Activated T-helper 1 cell treated with Interleukin-2 at 50 U/mL for 16 hours (primary cell): ENCODE measurements around the gene CCL5.

Experiments used
- DNase-seq: peaks from one replicate; pipeline ENCODE4 v3.0.0-alpha.2; 2020; ENCODE audit warnings: low read depth

The CCL5 gene

DNA sequence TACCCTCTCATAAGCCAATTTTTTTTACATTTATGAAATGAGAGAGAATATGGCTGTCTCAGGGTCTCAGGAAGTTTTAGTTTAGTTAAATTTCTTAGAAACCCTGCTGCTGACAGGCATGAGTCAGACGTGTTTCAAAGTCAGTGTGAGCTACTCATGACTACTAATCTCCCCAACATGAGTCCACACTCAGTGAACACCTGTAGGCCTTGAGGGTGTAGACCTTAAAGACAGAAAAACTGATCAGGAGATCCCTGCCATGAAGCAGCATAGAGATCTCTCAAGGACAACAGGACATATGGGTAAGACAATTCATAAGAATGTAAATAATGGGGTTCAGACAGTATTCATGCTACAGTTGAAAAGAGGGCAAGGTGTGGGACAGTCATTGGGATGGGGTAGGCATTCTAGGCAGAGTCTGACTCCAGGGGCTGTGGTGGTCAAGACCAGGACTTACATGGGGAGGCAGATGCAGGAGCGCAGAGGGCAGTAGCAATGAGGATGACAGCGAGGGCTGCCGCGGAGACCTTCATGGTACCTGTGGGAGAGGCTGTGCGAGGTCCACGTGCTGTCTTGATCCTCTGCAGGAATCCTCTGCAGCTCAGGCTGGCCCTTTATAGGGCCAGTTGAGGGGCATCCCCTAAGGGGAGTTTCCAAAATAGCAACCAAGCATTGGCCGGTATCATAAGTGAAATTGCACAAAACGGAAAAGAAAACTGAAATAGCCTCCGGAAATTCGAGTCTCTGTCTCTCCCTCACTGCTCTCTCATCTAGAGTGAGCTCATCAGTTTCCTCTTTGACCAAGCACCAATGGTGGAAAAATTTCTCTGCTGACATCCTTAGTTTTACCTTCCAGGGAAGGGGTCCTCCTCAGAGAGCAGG is at the start of gene CCL5:
TSS of gene CCL5 (minus strand) at position 588 of the 882 bp plus-strand sequence.
- DNase-seq: peak; percentile 34

DNA sequence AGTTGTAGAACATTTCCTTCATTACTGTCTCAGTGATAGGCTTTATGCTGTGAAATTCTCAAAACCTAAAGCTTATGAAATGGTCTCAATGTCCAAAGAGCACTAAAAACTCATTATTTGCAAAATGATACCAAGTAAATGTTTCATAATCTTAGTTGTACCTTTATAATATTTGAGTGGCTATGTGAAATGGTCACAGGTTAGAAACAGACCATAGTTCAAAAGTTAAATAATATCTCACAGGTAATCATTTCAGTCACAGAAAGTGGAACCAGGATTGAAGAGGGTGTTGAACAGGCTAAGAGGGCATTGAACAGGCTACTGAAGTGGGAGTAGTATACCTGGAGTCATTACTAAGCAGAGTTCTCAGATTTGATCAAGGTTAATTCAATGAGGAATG is 47.6 kb upstream of the CCL5 start:
- no peak for DNase-seq

DNA sequence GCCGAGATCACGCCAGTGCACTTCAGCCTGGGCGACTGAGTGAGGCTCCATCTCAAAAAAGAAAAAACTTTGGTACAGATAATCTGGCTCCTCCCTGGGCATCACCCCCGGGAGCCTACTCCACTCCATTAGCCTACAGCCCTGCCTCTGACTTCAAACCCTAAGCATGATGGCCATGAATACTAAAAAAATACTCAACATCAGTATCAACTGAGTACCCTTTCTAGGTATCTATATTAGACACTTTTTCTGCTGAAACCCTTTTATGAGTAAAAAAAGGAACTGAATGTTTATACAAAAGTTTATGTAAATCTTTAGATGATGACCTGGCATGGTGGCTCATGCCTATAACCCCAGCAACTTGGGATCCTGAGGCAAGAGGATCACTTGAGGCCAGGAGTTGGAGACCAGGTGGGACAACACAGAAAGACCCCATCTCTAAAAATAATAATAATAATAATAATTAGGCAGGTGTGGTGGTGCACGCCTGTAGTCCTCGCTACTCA is 43.5 kb upstream of the CCL5 start:
- no peak for DNase-seq

DNA sequence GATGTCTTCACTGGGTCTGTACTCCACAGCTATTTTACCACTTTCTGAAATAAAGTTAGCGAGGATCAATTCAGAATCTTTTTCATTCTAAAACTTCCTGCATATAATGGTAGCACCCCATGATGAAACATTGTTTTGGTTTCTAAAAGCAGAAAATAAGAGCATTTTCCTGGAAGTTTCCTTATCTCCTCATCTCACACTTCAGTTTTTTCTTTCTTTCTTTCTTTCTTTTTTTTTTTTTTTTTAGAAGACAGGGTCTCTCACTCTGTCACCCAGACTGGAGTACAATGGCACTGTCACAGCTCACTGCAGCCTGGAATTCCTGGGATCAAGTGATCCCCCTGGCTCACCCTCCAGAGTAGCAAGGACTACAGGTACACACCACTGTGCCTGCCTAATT is 40.1 kb upstream of the CCL5 start:
- no peak for DNase-seq

DNA sequence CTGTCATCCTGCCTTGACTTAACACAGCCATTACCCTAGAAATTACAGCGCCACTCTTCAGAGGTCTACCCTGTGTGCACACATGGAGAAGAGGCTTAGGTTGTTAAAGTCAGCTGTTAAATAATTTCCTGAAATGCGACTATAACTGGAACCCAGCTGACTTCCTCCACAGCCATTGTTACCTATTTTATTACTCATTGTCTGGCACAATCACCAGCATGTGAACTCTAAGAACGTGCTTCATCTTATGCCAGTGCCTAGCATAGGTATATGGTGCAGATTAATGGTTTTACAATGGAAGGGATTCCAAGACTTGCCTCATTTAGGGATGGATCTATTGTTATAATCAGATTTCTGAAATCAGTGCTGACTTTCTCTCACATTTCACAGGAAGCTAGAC is 38.5 kb upstream of the CCL5 start:
- no peak for DNase-seq

DNA sequence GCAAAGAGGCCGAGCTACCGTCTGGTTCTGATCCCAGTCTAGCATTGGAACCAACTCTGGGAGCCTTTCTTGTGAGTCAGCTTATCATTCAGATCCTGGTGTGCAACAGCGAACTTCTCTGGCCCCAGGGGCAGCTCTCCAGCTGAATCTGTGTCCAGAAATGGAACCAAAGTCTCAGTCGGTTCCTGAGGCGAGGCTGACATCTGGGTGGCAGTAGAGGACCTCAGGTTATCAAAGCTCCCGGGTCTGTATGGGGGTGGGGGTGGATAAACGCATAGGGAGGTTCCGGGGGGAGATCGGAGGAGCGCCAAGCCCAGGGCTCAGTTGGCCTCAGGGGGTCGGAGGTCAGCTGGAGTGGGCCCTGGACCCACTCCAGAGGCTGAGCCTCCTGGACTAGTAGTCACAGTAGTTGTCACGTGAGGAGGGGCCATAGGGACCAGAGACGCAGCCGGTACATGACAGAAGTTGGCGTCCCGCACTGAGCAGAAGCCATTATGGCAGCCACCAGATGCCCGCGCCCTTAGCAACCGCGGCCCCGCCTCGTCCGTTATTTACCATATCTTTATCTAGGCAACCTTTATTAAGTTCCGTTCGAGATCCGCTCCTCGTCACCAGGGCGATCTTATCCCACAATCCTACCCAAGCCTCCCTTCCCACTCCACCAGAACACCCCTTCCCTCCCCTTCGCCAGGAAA is 37.5 kb upstream of the CCL5 start:
- DNase-seq: no peak

DNA sequence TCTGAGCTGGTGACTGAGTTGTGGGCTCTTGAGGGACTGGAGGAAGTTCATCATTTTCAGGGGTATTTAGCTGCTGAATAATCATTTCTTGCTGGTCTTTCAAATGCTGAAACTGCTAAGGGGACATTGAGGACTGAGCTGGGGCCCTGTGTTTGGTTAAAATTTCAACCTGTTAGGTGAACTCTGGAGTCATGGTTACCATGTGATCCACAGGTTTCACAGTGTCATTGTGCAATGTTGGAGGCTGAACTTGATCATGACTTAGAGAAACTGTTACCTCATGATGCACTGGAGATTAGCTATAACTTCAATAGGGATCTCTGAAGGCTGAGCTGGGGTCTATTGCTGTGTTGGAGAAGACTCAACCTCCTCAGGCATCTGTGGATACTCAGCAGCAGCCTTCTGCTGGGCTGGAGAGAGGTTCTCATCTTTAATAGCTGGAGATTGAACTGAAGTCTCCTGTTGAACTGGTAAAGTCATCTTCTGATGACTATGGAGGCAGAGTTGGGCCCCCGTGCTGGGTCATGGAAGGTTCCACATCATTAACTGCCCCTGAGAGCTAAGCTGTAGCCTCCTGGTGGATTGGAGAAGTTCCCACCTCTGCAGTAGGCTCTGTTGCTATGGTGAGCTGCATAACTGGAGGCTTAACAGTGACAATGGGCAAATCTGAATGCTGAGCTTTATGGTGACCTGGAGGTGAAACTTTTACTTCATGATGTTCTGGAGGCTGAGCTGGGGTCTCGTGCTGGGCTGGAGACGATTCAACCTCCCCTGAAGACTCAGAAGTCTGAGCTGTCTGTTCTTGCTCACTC is 35.2 kb upstream of the CCL5 start:
- DNase-seq: no peak

DNA sequence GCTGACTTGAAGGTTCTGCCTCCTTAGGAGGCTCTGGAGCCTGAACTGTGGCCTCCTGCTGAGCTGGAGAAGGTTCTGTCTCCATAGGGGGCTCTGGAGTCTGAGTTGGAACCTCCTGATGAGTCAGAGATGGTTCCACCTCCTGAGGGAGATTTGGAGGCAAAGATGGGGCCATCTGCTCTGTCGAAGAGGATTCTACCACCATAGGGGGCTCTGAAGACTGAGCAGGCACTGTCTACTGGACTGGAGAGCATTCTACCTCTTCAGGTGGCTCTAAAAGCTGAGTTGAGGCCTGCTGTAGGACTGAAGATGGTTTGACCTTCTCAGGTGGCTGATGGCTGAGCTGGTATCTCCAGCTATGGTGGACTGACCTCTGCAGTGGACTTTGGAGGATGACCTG is 34.2 kb upstream of the CCL5 start:
- no peak for DNase-seq

DNA sequence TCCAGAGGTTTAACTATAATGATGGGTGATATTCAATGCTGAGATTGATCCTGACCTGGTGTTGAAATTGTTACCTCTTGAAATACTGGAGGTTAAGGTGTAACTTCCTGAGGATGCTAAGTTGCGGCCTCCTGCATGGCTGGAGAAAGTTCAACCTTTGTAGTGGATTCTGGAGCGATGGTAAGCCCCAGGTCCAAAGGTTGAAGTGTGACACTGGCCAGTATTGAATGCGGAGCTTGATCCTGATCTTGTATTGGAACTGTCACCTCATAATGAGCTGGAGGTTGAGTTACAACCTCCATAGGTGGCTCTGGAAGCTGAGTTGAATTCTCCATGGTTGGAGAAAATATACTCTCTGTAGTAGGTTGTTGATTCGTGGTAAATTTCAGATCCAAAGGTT is 33.4 kb upstream of the CCL5 start:
- no peak for DNase-seq

DNA sequence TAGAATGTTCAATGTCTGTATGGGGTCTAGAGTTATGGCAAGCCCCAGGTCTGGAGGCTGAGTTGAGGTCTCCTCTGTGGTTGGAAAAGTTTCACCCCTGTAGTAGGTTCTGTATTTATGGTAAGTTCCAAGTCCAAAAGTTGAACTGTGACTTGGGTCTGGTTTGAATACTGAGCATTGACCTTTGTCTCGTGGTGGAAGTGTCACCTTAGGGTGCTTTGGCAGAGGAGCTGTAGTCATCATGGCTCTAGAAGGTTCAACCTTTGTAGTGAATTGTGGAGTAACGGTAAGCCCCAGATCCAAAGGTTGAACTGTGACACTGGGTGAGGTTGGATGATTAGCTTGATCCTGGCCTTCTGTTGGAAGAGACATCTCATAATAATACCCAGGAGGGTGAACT is 32.8 kb upstream of the CCL5 start:
- no peak for DNase-seq

DNA sequence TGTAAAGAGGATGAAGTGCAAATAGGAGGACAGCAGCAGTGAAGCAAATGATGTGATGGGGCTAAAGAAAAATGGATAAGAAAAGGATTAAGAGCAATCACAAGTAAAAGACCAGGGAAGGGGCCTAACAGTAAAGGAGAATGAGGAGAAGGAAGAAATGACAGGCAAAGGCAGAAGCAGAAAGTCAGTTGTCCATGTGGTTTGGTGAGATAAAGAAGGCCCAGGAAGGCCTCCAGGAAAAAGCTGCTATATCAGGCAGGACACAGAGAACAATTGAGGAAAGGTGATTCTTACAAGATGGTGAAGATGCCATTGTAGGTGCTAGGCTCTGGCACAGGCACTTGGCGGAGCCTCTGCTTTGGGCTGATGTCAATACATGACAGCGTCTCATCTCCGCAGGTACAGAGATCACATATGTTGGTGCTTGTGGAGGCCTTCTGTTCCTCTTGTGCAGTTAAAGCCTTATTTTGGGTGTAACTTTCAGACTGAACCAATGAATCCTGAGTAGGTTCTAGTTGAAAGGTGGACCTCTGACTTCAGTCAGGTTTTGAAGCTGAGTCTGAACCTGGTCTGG is 32.3 kb upstream of the CCL5 start:
- DNase-seq: no peak

DNA sequence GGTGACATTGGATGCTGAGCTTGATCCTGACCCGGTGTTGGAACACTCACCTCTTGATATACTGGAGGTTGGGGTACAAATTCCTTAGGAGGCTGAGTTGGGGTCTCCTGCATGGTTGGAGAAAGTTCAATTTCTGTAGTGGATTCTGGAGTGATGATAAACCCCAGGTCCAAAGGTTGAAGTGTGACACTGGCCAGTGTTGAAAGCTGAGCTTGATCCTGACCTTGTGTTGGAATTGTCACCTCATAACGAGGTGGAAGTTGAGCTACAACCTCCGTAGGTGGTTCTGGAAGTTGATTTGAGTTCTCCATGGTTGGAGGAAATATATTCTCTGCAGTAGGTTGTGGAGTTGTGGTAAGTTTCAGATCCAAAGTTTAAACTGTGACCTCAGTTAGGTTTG is 29.2 kb upstream of the CCL5 start:
- no peak for DNase-seq

DNA sequence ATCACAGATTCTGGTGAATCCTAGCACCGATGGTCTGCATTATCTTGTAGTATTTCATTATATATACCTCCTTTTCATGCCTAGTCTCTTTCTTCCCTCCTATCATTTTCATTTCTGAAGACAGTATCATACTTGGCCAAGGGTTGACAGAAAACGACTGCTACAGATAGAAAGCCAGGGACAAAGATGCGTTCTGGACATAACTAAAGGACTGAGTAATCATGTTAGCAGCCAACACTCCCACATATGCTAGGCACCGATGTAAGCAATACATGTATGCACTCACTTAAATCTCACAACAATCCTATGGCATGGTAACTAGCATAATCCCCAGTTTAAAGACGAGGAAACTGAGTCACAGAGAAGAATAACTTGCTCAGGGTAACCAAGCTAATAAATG is 27.5 kb upstream of the CCL5 start:
- no peak for DNase-seq

DNA sequence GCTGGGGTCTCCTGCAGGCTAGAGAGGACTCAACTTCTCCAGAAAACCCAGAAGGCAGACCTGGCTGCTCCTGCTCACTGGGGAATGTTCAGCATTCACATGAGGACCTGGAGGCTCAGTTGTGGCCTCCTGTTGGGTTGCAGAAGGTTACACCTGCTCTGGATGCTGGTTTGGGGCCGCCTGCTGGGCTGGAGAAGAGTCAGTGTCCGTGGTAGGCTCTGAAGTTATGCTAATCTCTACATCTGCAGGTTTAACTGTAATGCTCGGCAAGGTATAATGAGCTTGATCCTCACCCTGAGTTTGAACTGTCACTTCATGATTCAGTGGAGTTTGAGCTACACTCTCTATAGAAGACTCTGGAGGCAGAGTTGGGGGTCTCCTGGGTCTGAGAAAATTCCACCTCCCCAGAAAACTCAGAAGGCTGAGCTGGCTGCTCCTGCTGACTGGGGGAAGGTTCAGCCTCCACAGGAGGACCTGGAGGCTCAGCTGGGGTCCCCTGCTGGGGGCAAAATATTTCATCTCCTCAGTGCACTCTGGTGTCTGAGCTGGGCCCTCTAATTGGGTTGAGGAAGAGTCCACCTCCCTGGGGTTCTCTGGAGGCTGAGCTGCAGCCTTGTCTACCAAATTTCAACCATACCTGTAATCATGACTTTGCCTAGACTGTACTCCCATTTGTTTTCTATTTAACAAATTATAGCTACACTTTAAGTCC is 26.9 kb upstream of the CCL5 start:
- no peak for DNase-seq

DNA sequence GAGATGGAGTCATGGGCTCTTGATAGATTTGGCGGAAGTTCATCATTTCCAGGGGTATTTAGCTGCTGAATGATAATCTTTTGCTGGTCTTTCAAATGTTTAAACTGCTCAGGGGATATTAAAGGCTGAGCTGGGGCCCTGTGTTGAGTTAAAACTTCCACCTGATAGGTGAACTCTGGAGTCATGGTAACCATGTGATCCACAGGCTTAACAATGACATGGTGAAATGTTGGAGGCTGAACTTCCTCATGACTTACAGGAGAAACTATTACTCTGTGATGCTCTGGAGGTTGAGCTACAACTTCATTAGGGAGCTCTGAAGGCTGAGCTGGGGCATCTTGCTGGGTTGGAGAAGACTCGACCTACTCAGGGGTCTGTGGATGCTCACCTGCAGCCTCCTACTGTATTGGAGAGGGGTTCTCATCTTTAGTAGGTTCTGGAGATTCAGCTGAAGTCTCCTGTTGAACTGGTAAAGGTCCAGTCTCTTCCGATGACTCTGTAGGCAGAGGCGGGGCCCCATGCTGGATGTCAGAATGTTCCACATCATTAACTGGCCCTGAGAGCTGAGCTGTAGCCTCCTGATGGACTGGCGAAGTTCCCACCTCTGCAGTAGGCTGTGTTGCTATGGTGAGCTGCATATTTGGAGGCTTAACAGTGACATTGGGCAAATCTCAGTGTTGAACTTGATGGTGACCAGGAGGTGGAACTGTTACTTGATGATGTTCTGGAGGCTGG is 26.2 kb upstream of the CCL5 start:
- DNase-seq: no peak

DNA sequence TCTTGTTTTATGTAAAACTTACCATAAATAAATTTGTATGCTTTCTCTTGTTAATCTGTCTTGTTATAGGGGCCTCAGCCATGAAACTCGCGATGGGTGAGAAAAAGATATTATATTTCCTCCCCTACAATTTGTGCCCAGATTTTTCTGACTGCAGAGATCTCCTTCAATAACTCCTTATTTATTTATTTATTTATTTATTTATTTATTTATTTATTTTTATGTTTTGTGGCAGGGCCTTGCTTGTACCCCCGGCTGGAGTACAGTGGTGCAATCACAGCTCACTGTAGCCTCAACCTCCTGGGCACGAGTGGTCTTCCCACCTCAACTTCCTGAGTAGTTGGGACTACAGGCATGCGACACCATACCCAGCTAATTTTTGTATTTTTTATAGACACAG is 23.3 kb upstream of the CCL5 start:
- no peak for DNase-seq

DNA sequence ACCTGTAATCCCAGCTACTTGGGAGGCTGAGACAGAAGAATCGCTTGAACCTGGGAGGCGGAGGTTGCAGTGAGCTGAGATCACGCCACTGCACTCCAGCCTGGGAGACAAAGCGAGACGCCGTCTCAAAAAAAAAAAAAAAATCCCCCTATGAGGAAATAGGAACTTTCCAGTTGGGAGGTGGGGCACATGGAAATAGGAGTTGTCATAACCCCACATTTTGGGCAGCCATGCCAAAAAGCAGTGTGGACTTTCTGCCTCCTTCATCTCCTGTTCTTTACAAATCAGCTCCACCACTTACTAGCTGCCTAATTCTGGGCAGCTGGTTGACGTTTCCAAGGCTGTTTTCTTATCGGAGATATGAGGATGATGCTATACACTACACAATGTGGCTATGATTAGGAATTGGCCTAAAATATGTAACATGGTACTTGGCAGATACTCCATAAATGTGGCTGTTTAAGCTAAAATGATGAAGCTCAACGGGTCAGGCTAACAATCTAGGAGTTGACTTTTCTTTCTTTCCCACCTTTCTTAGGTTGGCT is 21.5 kb upstream of the CCL5 start:
- DNase-seq: no peak

DNA sequence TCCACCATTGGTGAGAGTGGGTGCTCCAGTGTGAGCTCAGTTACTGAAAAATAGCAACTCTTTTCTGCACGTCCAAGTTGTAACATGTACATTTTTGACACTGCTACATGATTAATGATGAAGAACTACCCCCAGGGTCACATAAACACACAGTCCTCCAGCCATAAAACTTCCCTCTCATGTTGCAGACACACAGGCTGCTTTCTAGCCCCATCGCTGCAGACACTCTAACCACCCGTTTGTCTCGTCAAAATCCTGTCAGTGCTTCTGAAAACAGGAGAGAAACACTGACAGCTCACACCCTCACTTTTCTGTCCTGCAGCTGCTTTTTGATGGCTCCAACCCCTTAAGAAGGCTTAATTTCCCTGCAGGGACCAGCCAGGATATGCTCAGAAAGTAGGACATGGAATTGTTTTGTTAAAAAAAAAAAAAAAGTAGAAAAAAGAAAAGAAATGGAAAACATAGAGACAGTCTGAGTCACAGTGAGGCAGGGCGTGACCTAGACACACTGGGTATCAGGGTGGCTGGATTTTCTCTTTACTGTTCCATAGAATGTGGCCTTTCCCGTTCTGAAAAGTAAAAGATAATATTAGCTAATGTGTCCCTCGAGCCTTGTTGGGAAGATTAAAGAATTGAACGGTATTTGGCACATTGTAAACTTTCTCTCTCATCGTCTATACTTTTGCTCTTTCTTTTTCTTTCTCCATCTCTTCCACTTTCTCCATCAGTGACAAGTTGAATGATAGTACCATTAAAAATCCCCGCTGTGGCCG is 20.7 kb upstream of the CCL5 start:
- DNase-seq: no peak

DNA sequence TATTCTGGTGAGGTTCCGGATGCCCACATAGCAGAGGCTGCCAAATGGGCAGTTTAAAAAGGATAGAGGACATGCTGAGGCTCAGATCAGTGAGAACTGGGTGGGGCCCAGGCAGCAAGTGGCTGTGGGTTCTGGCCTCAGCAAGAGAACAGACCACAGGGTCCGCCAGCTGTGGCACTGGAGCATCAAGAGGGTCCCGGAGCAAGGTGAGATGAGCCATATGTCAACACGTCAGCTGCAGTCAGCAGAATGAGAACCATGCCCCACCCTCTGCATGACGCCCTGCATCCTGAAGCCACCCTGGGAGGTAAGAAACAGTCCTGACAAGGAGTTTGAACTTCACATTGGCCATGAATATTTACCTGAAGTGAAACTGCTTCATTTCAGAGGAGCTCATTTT is 20.1 kb upstream of the CCL5 start:
- no peak for DNase-seq
